Stimulated activated CD4-positive, alpha-beta T cell treated with anti-CD3 and anti-CD28 coated beads, Interleukin-1b, Interleukin-23, amount 100 ng/mL, for 4 hours (primary cell): Measurements from ENCODE around the gene TPRX2.
"Not testable (repeated sequence)": the region's sequence is repeated elsewhere in the genome, so short reads cannot be mapped to it uniquely, and the experiment has no call there.

Experiments
- DNase-seq, 2 donors: peaks; one replicate each; pipeline ENCODE4 v3.0.0-alpha.2; 2020; ENCODE audit warnings: low read depth in 2 of 2

Gene TPRX2

GRCh38 chr19:47861630-47862029, 2.6 kb downstream of the TPRX2 start:
- no peak for DNase-seq

GRCh38 chr19:47863514-47863936, 4.5 kb downstream of the TPRX2 start:
- peak; percentile 86 to 90 for DNase-seq

DNA sequence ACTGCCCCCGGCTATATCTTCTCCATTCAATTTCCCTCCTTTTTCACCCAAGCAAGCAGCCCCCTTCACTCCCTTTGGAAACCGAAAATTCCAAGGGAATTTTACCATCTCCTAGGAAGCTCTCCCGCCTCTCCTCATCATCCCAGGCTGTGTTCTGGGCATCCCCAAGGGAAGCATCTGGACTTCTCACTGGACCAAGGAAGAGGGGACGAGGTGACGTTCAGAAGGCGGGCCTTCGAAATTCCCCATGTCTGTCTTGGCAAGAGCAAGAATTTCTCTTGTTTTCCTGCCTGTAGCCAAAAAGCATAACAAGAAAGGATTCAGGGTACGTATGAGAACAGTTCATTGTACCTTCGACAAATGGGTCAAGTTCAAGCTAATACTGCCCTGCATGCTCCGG, 6.1 kb downstream of the TPRX2 start:
- DNase-seq = no peak

- no peak for DNase-seq
These were observed 19.9 kb downstream of the TPRX2 start for GRCh38 chr19:47878906-47879305.

GRCh38 chr19:47879385-47879784, 20.4 kb downstream of the TPRX2 start:
- not testable (repeated sequence) for DNase-seq

DNA sequence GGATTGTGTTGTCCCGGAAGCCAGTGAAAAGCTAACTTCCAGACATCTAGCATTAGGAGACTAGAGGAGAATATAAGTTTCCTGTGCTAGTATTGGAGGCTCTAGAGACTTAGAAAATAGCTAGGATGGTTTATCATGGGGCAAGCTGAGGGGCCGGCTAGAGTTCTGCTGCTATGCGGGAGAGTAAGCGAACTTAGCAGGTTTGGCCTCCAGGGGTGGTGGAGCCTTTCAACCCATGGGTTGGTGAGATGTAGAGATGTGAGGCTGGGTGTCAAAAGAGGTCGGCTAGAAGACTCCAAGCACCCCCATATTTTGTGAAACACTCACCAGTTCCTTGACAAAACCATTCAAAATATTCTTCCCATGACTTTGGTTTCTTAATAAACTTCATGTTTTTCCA, 22.7 kb downstream of the TPRX2 start:
- DNase-seq = no peak

DNA sequence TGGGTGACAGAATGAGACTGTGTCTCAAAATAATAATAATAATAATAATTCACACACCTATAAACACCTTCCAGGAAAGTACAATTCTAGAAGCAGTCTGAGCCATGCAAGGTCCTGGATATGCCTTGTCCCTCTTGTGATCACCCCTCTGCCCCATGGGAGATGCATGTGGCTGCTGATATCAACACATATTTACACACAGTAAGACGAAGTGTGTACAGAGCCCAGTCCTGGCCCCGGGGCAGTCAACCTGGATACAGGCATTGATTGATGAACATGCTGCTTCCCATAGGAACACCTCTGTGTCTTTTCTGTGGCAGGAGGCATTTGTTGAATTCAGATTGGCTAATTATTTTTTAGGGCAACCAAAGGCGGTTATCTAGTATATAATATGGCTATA, 23.9 kb downstream of the TPRX2 start:
- DNase-seq = no peak

DNA sequence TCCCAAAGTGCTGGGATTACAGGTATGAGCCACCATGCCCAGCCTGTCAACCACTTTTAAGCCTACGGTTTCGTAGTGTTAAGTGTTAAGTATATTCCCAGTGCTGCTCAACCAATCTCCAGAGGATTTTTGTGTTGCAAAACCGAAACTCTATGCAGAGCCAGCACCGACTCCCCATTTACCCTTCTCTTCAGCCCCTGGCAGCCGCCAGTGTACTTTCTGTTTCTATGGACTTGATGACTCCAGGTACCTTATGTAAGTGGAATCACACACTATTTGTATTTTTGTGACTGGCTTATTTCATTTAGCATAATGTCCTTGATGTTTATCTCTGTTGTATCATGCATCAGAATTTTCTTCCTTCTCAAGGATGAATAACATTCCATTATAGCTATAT, 26.0 kb downstream of the TPRX2 start:
- no peak for DNase-seq

- no peak for DNase-seq
These were observed 27.1 kb downstream of the TPRX2 start, which contains the start of gene SULT2A1 for GRCh38 chr19:47886010-47886559. Gene SULT2A1, minus strand, starts transcription at chr19:47886315. Its CDS starts 58 bp downstream, at chr19:47886257.

DNA sequence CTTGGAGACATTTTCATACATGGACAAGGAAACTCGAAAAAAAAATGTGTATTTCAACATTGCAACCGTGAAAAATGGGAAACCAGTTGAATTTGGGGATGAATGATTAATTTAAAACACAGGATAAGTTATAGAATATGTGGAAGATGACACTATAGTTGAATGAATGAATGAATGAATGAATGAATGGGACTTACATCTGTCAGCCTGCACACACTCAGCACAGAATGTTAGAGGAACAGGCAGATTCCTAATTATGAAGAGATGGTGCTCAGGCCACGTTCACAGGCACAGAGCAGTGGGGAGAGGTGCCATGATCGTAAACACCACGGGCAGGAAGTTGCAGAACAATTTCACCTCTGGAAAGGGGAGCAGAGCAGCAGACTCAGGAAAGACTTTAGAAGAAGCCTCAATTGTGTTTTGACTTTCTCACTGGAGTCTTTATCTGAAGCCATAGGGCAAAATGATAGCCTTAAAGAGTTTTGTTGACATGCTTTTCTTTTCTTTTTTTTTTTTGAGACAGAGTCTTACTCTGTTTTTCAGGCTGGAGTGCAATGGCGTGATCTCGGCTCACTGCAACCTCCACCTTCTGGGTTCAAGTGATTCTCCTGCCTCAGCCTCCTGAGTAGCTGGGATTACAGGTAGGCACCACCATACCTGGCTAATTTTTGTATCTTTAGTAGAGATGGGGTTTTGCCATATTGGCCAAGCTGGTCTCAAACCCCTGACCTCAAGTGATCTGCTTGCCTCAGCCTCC, 32.0 kb downstream of the TPRX2 start:
- DNase-seq = no peak

DNA sequence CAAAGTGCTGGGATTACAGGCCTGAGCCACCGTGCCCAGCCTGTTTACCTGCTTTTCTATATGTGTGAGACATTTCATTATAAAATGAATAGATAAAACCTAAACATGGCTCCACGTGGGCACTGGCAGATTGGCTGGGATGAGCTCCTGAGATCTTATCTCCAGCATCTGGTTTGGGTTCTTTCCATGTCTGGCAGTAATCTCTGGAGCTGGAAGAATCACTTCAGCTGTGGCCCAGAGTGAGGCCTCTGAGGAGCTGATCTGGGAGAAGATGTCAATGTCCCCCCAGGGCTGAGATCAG, 32.5 kb downstream of the TPRX2 start:
- DNase-seq = no peak

GRCh38 chr19:47891923-47892666, 33.1 kb downstream of the TPRX2 start:
- no peak for DNase-seq

DNA sequence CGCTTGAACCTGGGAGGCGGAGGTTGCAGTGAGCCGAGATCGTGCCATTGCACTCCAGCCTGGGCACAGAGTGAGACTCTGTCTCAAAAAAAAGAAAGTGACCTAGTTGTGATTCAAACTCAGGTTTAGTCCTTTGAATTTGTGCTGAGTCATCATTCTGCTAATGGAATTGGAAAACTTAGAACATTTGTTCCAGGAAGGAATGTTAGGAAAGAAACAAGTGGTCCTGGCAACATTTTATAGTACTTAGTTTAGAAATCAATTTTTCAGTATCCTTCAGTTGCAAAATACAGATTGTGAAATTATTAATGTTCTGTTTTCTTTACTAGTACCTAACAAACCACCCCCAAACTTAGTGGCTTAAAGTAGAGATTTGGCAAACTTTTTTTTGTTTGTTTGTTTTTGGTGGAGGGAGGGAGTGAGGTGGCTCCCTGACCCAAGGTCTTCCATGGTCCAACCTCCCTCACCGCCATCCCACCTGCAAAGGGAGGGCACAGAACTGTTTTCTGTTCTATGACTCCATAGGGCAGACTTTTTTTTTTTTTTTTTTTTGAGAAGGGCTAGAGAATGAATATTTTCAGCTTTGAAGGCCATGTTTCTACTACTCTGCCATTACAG, 36.2 kb downstream of the TPRX2 start:
- DNase-seq = no peak

- no peak for DNase-seq
These were observed 37.0 kb downstream of the TPRX2 start for GRCh38 chr19:47896019-47896418.

GRCh38 chr19:47896773-47897172, 37.7 kb downstream of the TPRX2 start:
- DNase-seq = no peak

DNA sequence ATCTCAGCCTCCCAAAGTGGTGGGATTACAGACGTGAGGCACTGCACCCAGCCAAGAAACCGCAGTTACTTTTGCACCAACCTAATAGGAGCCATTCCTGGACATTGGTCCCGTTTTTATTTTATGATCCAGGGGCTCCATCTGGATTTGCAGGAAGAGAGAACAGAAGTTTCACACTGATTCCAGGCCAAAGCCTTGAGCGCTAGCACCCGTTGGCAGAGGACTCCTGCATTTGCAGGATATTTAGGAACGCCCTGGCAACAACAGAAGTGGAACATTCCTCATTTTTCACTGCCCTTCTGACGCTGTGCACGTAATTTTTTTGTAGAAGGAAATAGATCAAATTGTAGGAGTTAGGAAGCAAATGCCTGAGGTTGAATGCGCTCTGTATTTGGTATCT, 38.8 kb downstream of the TPRX2 start:
- no peak for DNase-seq

- DNase-seq = no peak
These were observed 40.3 kb downstream of the TPRX2 start for GRCh38 chr19:47899335-47899734.

DNA sequence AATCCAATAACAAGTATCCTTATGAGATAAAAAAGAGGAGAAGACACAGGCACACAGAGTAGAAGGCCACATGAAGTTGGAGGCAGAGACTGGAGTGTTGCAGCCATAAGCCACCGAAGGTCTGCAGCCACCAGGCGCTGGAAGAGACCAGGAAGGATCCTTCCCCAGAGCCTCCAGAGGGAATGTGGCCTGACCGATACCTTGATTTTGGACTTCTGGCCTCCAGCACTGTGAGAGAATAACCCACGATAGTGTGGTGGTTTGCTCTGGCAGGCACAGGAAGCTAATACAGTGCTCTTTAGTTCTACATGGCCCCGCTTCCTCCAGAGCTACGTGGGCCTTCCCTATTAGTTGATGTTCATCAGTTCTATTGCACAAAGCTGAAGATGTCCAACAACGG, 42.3 kb downstream of the TPRX2 start:
- no peak for DNase-seq

- peak; percentile 19 to 49 for DNase-seq
These were observed 50.3 kb downstream of the TPRX2 start for GRCh38 chr19:47909350-47909749.

GRCh38 chr19:47910191-47910590, 51.2 kb downstream of the TPRX2 start:
- not testable (repeated sequence) for DNase-seq
